Measurements from ENCODE around the gene TEKT1. TPM values are rescaled to one million over a fixed set of nuclear protein-coding genes. Genes with fewer than 3 reads are reported as not detected.

The TEKT1 gene
- total RNA-seq, 1 donor from 2014 or later: not detected

Other genes starting within 250 kb of the TEKT1 start
- 3.5 TPM for gene KIAA0753, start 191.0 kb downstream of the TEKT1 start, total RNA-seq
- gene TXNDC17, start 190.7 kb downstream of the TEKT1 start, total RNA-seq: 44.5 TPM
- gene MED31, start 180.1 kb downstream of the TEKT1 start, total RNA-seq: 14.5 TPM
- gene C17orf100, start 180.0 kb downstream of the TEKT1 start, total RNA-seq: 0.48 TPM
- gene SLC13A5, start 118.4 kb downstream of the TEKT1 start, total RNA-seq: not detected
- gene XAF1, start 75.7 kb downstream of the TEKT1 start, total RNA-seq: 16.6 TPM
- 0.13 TPM for gene FBXO39, start 55.5 kb downstream of the TEKT1 start, total RNA-seq
- not detected for gene ALOX12, start 164.3 kb upstream of the TEKT1 start, total RNA-seq
- 159 TPM for gene RNASEK, start 180.9 kb upstream of the TEKT1 start, total RNA-seq
- gene BCL6B, start 191.3 kb upstream of the TEKT1 start, total RNA-seq: 12.6 TPM
- 1.6 TPM for gene SLC16A13, start 204.3 kb upstream of the TEKT1 start, total RNA-seq
- gene SLC16A11, start 212.4 kb upstream of the TEKT1 start, total RNA-seq: 0.56 TPM
- 5.0 TPM for gene CLEC10A, start 248.5 kb upstream of the TEKT1 start, total RNA-seq